K562 (cell line): ENCODE measurements around the gene ALOXE3. TPM values are rescaled to one million over a fixed set of nuclear protein-coding genes. Genes with fewer than 3 reads are reported as not detected.

Experiments
- ATAC-seq: fragments of 200-7000 bp; cut with Tn5 transposase; 3 replicates; pipeline ENCODE4 v1.9.1; 2020; ENCODE audit warnings: moderate library complexity
- BruUV-seq: library from RNA; stranded (reverse); fragments of 400-500 nt; replicated peaks from 2 replicates; lab custom pipeline; 2021; lab: Mats Ljungman, UMichigan
- CTCF ChIA-PET: fragments of 300-600 bp; formaldehyde crosslinking; extraction: SDS; loops from one replicate; lab custom pipeline; 2021; ENCODE audit warnings: low intra/inter-chr PET ratio; lab: Yijun Ruan, JAX
- POLR2A ChIA-PET: fragments of 300-600, 350-650 bp; sonication (Branson Sonifier 250); formaldehyde crosslinking; extraction: SDS; loops from one replicate; lab custom pipeline; 2021; ENCODE audit warnings: antibody characterized with exemption, inconsistent platforms; lab: Yijun Ruan, JAX
- DNase-seq, 4 experiments: peaks; one replicate each; pipeline versions ENCODE4 v3.0.0 to v3.0.0-alpha.2; 2011 to 2018; ENCODE audit warnings: low spot score in 3 of 4, mixed read lengths in 3 of 4; ENCODE audit errors: extremely low read depth in 1 of 4
- FAIRE-seq: peaks from 2 replicates; lab custom pipeline; 2011; peaks lifted over from hg19 to GRCh38; lab: Jason Lieb, UNC
- H2AFZ ChIP-seq: 2 replicates; pipeline ENCODE4 v1.6.0; 2011; ENCODE audit warnings: low read depth, low read length, control low read depth, inconsistent platforms
- H3K27ac ChIP-seq: fragments of 200-600 bp; 3 replicates; pipeline ENCODE4 v1.8.0; 2011; ENCODE audit warnings: low read depth, mild to moderate bottlenecking, control low read depth, inconsistent platforms, low read length, moderate library complexity, mixed read lengths; ENCODE audit errors: extremely low read depth
- H3K27me3 ChIP-seq, 2 experiments: fragments of 300-600 bp in 1 of 2; 2 replicates in 1 of 2; 3 replicates in 1 of 2; pipeline versions ENCODE4 v1.6.0 to v1.8.0; 2011; ENCODE audit warnings: inconsistent platforms in 2 of 2, low read length in 2 of 2, mild to moderate bottlenecking in 1 of 2, mixed read lengths in 1 of 2, moderate library complexity in 1 of 2; ENCODE audit not compliant: control insufficient read depth in 2 of 2, insufficient read depth in 2 of 2
- H3K36me3 ChIP-seq: fragments of 300-600 bp; 3 replicates; pipeline ENCODE4 v1.8.0; 2011; ENCODE audit warnings: mild to moderate bottlenecking, low read length, inconsistent platforms; ENCODE audit not compliant: control insufficient read depth, insufficient read depth
- H3K4me1 ChIP-seq, 2 experiments: fragments of 200-600 bp in 1 of 2; replicated peaks in 1 of 2; 2 replicates in 1 of 2; 3 replicates in 1 of 2; pipeline versions ENCODE4 v1.5.1 to v1.8.0; 2011; ENCODE audit warnings: inconsistent platforms in 2 of 2, low read length in 2 of 2, mild to moderate bottlenecking in 1 of 2, mixed read lengths in 1 of 2, moderate library complexity in 1 of 2; ENCODE audit not compliant: control insufficient read depth in 2 of 2, insufficient read depth in 2 of 2
- H3K4me2 ChIP-seq: 2 replicates; pipeline ENCODE4 v1.6.1; 2011; ENCODE audit warnings: low read length, control low read depth, inconsistent platforms, mixed read lengths; ENCODE audit not compliant: insufficient read depth
- H3K4me3 ChIP-seq: fragments of 200-600 bp; sonication (generic), shearing (Covaris generic); 2 replicates; pipeline ENCODE4 v1.5.1; 2016; ENCODE audit warnings: control low read depth, inconsistent platforms
- H3K79me2 ChIP-seq: fragments of 200-600 bp; 3 replicates; pipeline ENCODE4 v1.8.0; 2011; ENCODE audit warnings: low read length, inconsistent platforms; ENCODE audit not compliant: control insufficient read depth, insufficient read depth
- H3K9ac ChIP-seq, 2 experiments: 2 replicates each; pipeline versions ENCODE4 v1.6.0 to v1.6.1; 2011; ENCODE audit warnings: low read depth in 2 of 2, low read length in 2 of 2, control low read depth in 1 of 2, inconsistent platforms in 1 of 2, mild to moderate bottlenecking in 1 of 2, mixed read lengths in 1 of 2; ENCODE audit not compliant: insufficient read depth in 1 of 2
- H3K9me1 ChIP-seq: one replicate; pipeline ENCODE4 v1.6.0; 2011; ENCODE audit warnings: inconsistent platforms, mild to moderate bottlenecking, low read length, moderate library complexity; ENCODE audit not compliant: control insufficient read depth, insufficient read depth
- H3K9me3 ChIP-seq: replicated peaks from 2 replicates; pipeline ENCODE4 v1.5.1; 2011; ENCODE audit warnings: low read depth, low read length, inconsistent platforms; ENCODE audit not compliant: control insufficient read depth, insufficient read depth
- H4K20me1 ChIP-seq: replicated peaks from 2 replicates; pipeline ENCODE4 v1.6.1; 2011; ENCODE audit warnings: low read length, inconsistent platforms, mixed read lengths; ENCODE audit not compliant: control insufficient read depth, insufficient read depth
- BHLHE40 ChIP-seq: IDR thresholded peaks from 2 replicates; pipeline ENCODE4 v1.6.1; 2011; ENCODE audit warnings: low read length, improper control_type of control experiment
- CHD1 ChIP-seq: fragments of 200-600 bp; sonication (generic); IDR thresholded peaks from one replicate; pipeline ENCODE4 v1.6.1; 2012; ENCODE audit warnings: mild to moderate bottlenecking, moderate library complexity, low read length, inconsistent platforms
- ERF ChIP-seq: fragments of 450-650 bp; formaldehyde crosslinking; IDR thresholded peaks from 2 replicates; pipeline ENCODE4 v1.4.0; 2020; ENCODE audit warnings: mild to moderate bottlenecking, mixed read lengths
- HNRNPL ChIP-seq: fragments of 200-400 bp; formaldehyde crosslinking; IDR thresholded peaks from 2 replicates; pipeline ENCODE4 v1.6.1; 2017; ENCODE audit warnings: low read depth, mild to moderate bottlenecking, low read length
- HNRNPUL1 ChIP-seq: fragments of 200-400 bp; formaldehyde crosslinking; IDR thresholded peaks from 2 replicates; pipeline ENCODE4 v1.6.1; 2017; ENCODE audit warnings: low read length
- IRF2 ChIP-seq: sonication (generic); formaldehyde crosslinking; IDR thresholded peaks from 2 replicates; pipeline ENCODE4 v1.8.1; 2022; ENCODE audit warnings: mild to moderate bottlenecking, missing genetic modification reagents
- MCM2 ChIP-seq: fragments of 450-650 bp; IDR thresholded peaks from 2 replicates; pipeline ENCODE4 v1.6.1; 2017; ENCODE audit warnings: low read depth, mild to moderate bottlenecking
- MTA2 ChIP-seq: fragments of 450-650 bp; IDR thresholded peaks from 2 replicates; pipeline ENCODE4 v1.6.1; 2016; ENCODE audit warnings: low read depth
- PATZ1 ChIP-seq: fragments of 250-450 bp; sonication (Bioruptor Pico); IDR thresholded peaks from 2 replicates; pipeline ENCODE4 v1.5.0; 2020; ENCODE audit warnings: mild to moderate bottlenecking, borderline replicate concordance
- ZNF134 ChIP-seq: fragments of 250-450 bp; sonication (Bioruptor Pico); conservative IDR thresholded peaks from 2 replicates; pipeline ENCODE4 v1.4.0; 2020
- ZNF311 ChIP-seq: fragments of 250-450 bp; sonication (Bioruptor Pico); IDR thresholded peaks from 2 replicates; pipeline ENCODE4 v1.4.0; 2020; ENCODE audit warnings: mild to moderate bottlenecking, moderate library complexity
- ZZZ3 ChIP-seq: fragments of 450-650 bp; IDR thresholded peaks from 2 replicates; pipeline ENCODE4 v1.6.1; 2016; ENCODE audit warnings: antibody characterized with exemption, mild to moderate bottlenecking, moderate library complexity
- WGBS: fragments of 100-300 bp; shearing (Covaris generic); methylation state at CpG from one replicate; pipeline ENCODE4 v1.1.6; 2016; ENCODE audit warnings: low coverage, mixed read lengths; ENCODE audit not compliant: insufficient coverage; ENCODE audit errors: missing lambda C conversion rate; 5-methylcytosine and 5-hydroxymethylcytosine counted together
- in situ Hi-C: fragments of 300-500 bp; cut with MboI; formaldehyde crosslinking; loops from 4 replicates; pipeline ENCODE4 v1.15.0; 2018; ENCODE audit warnings: inconsistent platforms, mixed read lengths
- intact Hi-C: fragments of 100-400 bp; cut with micrococcal nuclease; formaldehyde crosslinking; loops from 2 replicates; pipeline ENCODE4 v1.14.2; 2022
- polyA plus RNA-seq, 8 experiments: library from polyadenylated mRNA; depleted of rRNA in 4 of 8; stranded (reverse) in 5 of 8; unstranded in 3 of 8; fragments of >200 nt; fragmentation: Nextera tagmentation in 2 of 8; fragmentation: Illumina TruSeq in 1 of 8; extraction: Ambion mirVana in 2 of 8; extraction: Trizol in 1 of 8; gene quantifications; 2 replicates each; pipeline versions ENCODE4 v1.2.1 to v1.2.3, GENCODE V29; 2011 to 2014; ENCODE audit warnings: inconsistent platforms in 1 of 8, missing spikeins in 1 of 8
- total RNA-seq, 7 experiments: library from RNA; depleted of rRNA in 6 of 7; stranded (reverse); fragments of >200 nt in 6 of 7; fragmentation: Illumina TruSeq in 2 of 7; extraction: Trizol in 2 of 7; gene quantifications; 2 replicates each; pipeline versions ENCODE4 v1.2.1 to v1.2.3, GENCODE V29; 2011 to 2021; ENCODE audit warnings: low replicate concordance in 1 of 7

ALOXE3 gene
- total and polyA plus RNA-seq, 9 of the 15 experiments (the other 6 are each of a cell fraction or from before 2014, with no cell fraction given) = 0.04 TPM; not detected in 8

GRCh38 chr17:8076502-8077266 is 41.6 kb downstream of the ALOXE3 start:
- no peak overlapping the region for H3K9ac ChIP-seq
- no peaks in the 10 kb centered on the region for H3K9me3 ChIP-seq
- no peaks in the 10 kb centered on the region for H3K9me1 ChIP-seq
- H3K27ac ChIP-seq = no peak overlapping the region
- no peak overlapping the region for H3K4me3 ChIP-seq
- no TSS peak for BruUV-seq
- intact Hi-C loops = no loop called here
- H3K79me2 ChIP-seq = no peaks in the 10 kb centered on the region
- ATAC-seq (no peak), FAIRE-seq (no peak), DNase-seq (no peak)
- no peak overlapping the region for H3K4me2 ChIP-seq
- in situ Hi-C loops = loop anchor here (5.0 kb wide), 1 partner anchor 36 kb away; no protein-coding TSS in a partner anchor
- no peaks in the 10 kb centered on the region for H3K36me3 ChIP-seq
- no peaks in the 10 kb centered on the region for H4K20me1 ChIP-seq
- H3K27me3 ChIP-seq = peaks cover 0 to 21% of the 10 kb centered on the region in 2 experiments; a peak in 3 of 5 replicates
- H2AFZ ChIP-seq = no peak overlapping the region
- CTCF ChIA-PET = no interaction called here
- POLR2A ChIA-PET = interaction anchor here (0.7 to 1.8 kb wide), 3 partner anchors 10 to 14 kb away, joined by 3 to 7 read pairs (median 3); no protein-coding TSS in a partner anchor
- peaks cover 7 to 39% of the 10 kb centered on the region in 2 experiments; a peak in 3 of 5 replicates for H3K4me1 ChIP-seq
- no peak for TF ChIP-seq CHD1
- no peak for TF ChIP-seq HNRNPL
- TF ChIP-seq ZNF134 (CRISPR knock-in tag) = no peak
- TF ChIP-seq MCM2 = no peak
- TF ChIP-seq BHLHE40 = no peak
- TF ChIP-seq ZZZ3 = no peak
- TF ChIP-seq HNRNPUL1 = no peak
- TF ChIP-seq MTA2 = no peak
- no peak for TF ChIP-seq ZNF311 (CRISPR knock-in tag)
- no peak for TF ChIP-seq PATZ1 (CRISPR knock-in tag)
- no peak for TF ChIP-seq ERF
- TF ChIP-seq IRF2 = no peak
- 2% methylated on average over 13 of the region's 13 CpGs for WGBS
